OCI-LY1 (cell line): ENCODE measurements around the gene UBQLN4.
A peak's percentile ranks its signal among the peaks of the same experiment; 100 is the strongest.

Experiments used
- H2AFZ ChIP-seq: fragments of 200-600 bp; sonication (generic), shearing (Covaris generic); 2 replicates; pipeline ENCODE4 v1.6.0; 2014; ENCODE audit warnings: antibody characterized with exemption, mild to moderate bottlenecking, low read length
- H3F3A ChIP-seq: fragments of 200-600 bp; sonication (generic), shearing (Covaris generic); 2 replicates; pipeline ENCODE4 v1.6.0; 2014; ENCODE audit warnings: mild to moderate bottlenecking, antibody characterized with exemption, low read length, moderate library complexity; ENCODE audit not compliant: insufficient read depth
- H3K27ac ChIP-seq: fragments of 200-600 bp; sonication (generic); 2 replicates; pipeline ENCODE4 v1.5.1; 2014; ENCODE audit warnings: low read length, mixed run types, mild to moderate bottlenecking, low read depth; ENCODE audit not compliant: poor library complexity, severe bottlenecking
- H3K27me3 ChIP-seq: fragments of 200-600 bp; sonication (generic); 2 replicates; pipeline ENCODE4 v1.6.0; 2014; ENCODE audit warnings: antibody characterized with exemption, mild to moderate bottlenecking, low read length, moderate library complexity; ENCODE audit not compliant: insufficient read depth
- H3K36me3 ChIP-seq: fragments of 200-600 bp; sonication (generic); 2 replicates; pipeline ENCODE4 v1.6.1; 2014; ENCODE audit warnings: mild to moderate bottlenecking, antibody characterized with exemption, low read length, moderate library complexity, mixed read lengths; ENCODE audit not compliant: insufficient read depth
- H3K4me1 ChIP-seq: fragments of 200-600 bp; sonication (generic); 2 replicates; pipeline ENCODE4 v1.5.1; 2014; ENCODE audit warnings: mild to moderate bottlenecking, low read length, moderate library complexity; ENCODE audit not compliant: insufficient read depth, severe bottlenecking
- H3K4me2 ChIP-seq: fragments of 200-600 bp; sonication (generic), shearing (Covaris generic); 2 replicates; pipeline ENCODE4 v1.6.1; 2014; ENCODE audit warnings: low read length
- H3K4me3 ChIP-seq: fragments of 200-600 bp; sonication (generic); 2 replicates; pipeline ENCODE4 v1.5.1; 2014; ENCODE audit warnings: low read length, low read depth, mild to moderate bottlenecking, mixed read lengths; ENCODE audit not compliant: poor library complexity, severe bottlenecking
- H3K79me2 ChIP-seq: fragments of 200-600 bp; shearing (Covaris generic); 2 replicates; pipeline ENCODE4 v1.6.1; 2016; ENCODE audit warnings: mixed run types, low read length, mixed read lengths; ENCODE audit not compliant: insufficient read depth
- H3K9ac ChIP-seq: fragments of 200-600 bp; sonication (generic), shearing (Covaris generic); 2 replicates; pipeline ENCODE4 v1.6.1; 2014; ENCODE audit warnings: mild to moderate bottlenecking, low read length, mixed read lengths
- H3K9me2 ChIP-seq: fragments of 200-600 bp; sonication (generic), shearing (Covaris generic); 2 replicates; pipeline ENCODE4 v1.6.1; 2014; ENCODE audit warnings: low read depth, mild to moderate bottlenecking, low read length, mixed read lengths
- H3K9me3 ChIP-seq: fragments of 200-600 bp; shearing (Covaris generic); 2 replicates; pipeline ENCODE4 v1.6.1; 2014; ENCODE audit warnings: low read length, mixed read lengths
- H4K20me1 ChIP-seq: fragments of 200-600 bp; sonication (generic), shearing (Covaris generic); 2 replicates; pipeline ENCODE4 v1.6.0; 2016; ENCODE audit warnings: mild to moderate bottlenecking, low read length; ENCODE audit not compliant: insufficient read depth
- EZH2 ChIP-seq: fragments of 200-600 bp; sonication (generic), shearing (Covaris generic); IDR thresholded peaks from 2 replicates; pipeline ENCODE4 v1.8.0; 2017; ENCODE audit warnings: borderline replicate concordance, mixed run types, mild to moderate bottlenecking, antibody characterized with exemption, low read length, moderate library complexity, mixed read lengths
- TF ChIP-seq, protein P1 (sequence below): fragments of 200-600 bp; sonication (generic), shearing (Covaris generic); IDR thresholded peaks from 2 replicates; pipeline ENCODE4 v1.5.1; 2017; ENCODE audit warnings: mild to moderate bottlenecking, antibody characterized with exemption, low read length, moderate library complexity, mixed read lengths

The UBQLN4 gene

DNA sequence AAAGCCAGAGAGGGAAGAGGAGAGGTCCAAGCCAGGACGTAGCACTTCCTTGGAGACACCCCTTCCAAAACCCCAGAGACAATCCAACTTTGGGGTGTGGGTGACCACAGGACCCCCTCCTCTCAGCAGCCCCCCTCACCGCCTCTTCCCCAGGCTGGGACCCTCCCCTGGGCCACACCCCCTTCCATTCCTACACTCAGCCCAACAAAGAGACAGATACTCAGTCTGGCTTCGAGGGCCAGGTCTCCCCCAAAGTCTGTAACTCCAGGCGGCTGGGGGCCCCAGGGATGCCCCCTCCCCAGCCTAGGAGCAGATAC, 27.2 kb upstream of the UBQLN4 start:
- H3K9ac ChIP-seq, result no peak overlapping the region
- peaks cover 10% of the 10 kb centered on the region; the same call in 1 of the 2 replicates for H3K27me3 ChIP-seq
- 0 out of 2 replicates have a peak, but pooled peaks cover 4% of the 10 kb centered on the region for H3F3A ChIP-seq
- no peak overlapping the region for H2AFZ ChIP-seq
- no peaks in the 10 kb centered on the region for H3K9me2 ChIP-seq
- no peaks in the 10 kb centered on the region for H3K9me3 ChIP-seq
- H3K4me1 ChIP-seq, result peaks cover 28% of the 10 kb centered on the region
- no peaks in the 10 kb centered on the region for H3K79me2 ChIP-seq
- H3K4me3 ChIP-seq, result no peak overlapping the region
- no peak overlapping the region for H3K27ac ChIP-seq
- peak overlapping the region; percentile 38 for H3K4me2 ChIP-seq
- H3K36me3 ChIP-seq, result no peaks in the 10 kb centered on the region
- TF ChIP-seq, protein P1, sequence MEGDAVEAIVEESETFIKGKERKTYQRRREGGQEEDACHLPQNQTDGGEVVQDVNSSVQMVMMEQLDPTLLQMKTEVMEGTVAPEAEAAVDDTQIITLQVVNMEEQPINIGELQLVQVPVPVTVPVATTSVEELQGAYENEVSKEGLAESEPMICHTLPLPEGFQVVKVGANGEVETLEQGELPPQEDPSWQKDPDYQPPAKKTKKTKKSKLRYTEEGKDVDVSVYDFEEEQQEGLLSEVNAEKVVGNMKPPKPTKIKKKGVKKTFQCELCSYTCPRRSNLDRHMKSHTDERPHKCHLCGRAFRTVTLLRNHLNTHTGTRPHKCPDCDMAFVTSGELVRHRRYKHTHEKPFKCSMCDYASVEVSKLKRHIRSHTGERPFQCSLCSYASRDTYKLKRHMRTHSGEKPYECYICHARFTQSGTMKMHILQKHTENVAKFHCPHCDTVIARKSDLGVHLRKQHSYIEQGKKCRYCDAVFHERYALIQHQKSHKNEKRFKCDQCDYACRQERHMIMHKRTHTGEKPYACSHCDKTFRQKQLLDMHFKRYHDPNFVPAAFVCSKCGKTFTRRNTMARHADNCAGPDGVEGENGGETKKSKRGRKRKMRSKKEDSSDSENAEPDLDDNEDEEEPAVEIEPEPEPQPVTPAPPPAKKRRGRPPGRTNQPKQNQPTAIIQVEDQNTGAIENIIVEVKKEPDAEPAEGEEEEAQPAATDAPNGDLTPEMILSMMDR, result no peak
- no peak for TF ChIP-seq EZH2
- H4K20me1 ChIP-seq, result no peaks in the 10 kb centered on the region

DNA sequence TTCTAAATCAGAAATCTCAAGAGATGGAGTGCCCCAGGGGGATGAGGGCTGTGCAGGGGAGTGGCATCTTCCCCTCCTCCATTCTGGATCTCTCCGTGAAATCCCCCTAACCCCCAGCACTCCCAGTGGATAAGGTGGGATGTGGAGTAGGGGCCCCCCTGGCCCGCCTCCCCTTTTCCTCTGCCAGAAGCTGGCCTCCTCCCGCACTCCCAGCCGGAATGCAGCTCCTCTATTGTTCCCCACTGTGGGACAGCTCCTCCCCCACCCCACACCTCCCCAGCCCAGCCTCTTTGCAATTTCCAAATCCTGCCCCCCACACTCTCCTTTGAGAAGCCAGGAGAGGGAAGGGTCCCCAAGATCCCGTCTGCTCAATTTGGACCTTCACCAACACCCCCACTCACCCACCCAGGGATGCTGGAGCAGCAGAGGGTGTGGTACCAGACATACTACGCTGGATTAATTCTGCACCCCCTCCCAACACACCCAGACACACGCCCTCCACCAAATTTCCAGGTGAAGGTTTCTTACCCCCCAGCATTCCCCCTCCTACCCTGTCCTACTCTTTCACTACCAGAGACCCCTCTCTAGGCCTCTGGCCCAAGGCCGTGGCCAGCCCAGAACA, 26.8 kb upstream of the UBQLN4 start:
- no peak overlapping the region for H3K4me2 ChIP-seq

DNA sequence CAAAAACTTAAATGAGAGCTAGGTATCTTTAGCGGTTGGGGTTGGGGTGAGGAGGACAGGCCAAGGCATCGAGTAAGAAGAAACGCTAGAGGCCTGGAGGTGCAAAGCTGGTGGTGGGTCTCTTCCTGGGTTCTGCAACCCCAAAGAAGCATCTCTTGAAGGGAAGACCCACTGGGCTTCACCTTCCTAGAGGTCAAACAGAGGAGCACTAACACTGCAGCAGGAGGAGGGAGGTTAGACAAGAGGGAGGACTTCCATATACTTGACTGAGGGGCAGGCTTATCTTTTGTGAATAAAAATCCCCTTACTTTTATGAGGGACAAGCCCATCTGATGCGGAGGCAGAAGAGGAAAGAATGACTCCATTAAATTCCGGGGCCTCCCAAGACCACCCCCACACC, 26.2 kb upstream of the UBQLN4 start:
- no peaks in the 10 kb centered on the region for H3K9me2 ChIP-seq
- TF ChIP-seq, protein P1, result no peak
- TF ChIP-seq EZH2, result no peak
- no peak overlapping the region for H3K9ac ChIP-seq
- no peaks in the 10 kb centered on the region for H3K79me2 ChIP-seq
- H3K4me3 ChIP-seq, result no peak overlapping the region
- no peaks in the 10 kb centered on the region for H3K9me3 ChIP-seq
- H4K20me1 ChIP-seq, result no peaks in the 10 kb centered on the region
- 0 out of 2 replicates have a peak, but pooled peaks cover 4% of the 10 kb centered on the region for H3F3A ChIP-seq
- peaks cover 9% of the 10 kb centered on the region; the same call in 1 of the 2 replicates for H3K27me3 ChIP-seq
- H3K27ac ChIP-seq, result no peak overlapping the region
- H3K36me3 ChIP-seq, result no peaks in the 10 kb centered on the region
- H3K4me2 ChIP-seq, result no peak overlapping the region
- peaks cover 36% of the 10 kb centered on the region for H3K4me1 ChIP-seq
- H2AFZ ChIP-seq, result no peak overlapping the region

More for the DNA sequence above, 26.8 kb upstream of the UBQLN4 start:
- Histone ChIP-seq H3K79me2 (no peaks in the 10 kb centered on the region), H3K4me1 (peaks cover 32% of the 10 kb centered on the region), H3K4me3 (no peak overlapping the region), H3K9me2 (no peaks in the 10 kb centered on the region), H2AFZ (no peak overlapping the region), H3K36me3 (no peaks in the 10 kb centered on the region), H3K27ac (no peak overlapping the region), H3K9me3 (no peaks in the 10 kb centered on the region), H3K9ac (no peak overlapping the region), H3F3A (0 out of 2 replicates have a peak, but pooled peaks cover 4% of the 10 kb centered on the region), H4K20me1 (no peaks in the 10 kb centered on the region), H3K27me3 (peaks cover 10% of the 10 kb centered on the region; the same call in 1 of the 2 replicates)
- TF ChIP-seq, protein P1, result no peak
- no peak for TF ChIP-seq EZH2
